Mammary epithelial cell (primary cell): Measurements from ENCODE around the gene TTC38.

Experiments
- EZH2 ChIP-seq: IDR thresholded peaks from 2 replicates; pipeline ENCODE4 v1.6.1; 2012; ENCODE audit warnings: low read length, inconsistent platforms, borderline replicate concordance
- TF ChIP-seq, protein P1 (sequence below), 2 donors: IDR thresholded peaks in 1 of 2; conservative IDR thresholded peaks in 1 of 2; 2 replicates each; pipeline ENCODE4 v1.5.1; 2011 to 2012; ENCODE audit warnings: inconsistent platforms in 2 of 2, low read length in 2 of 2, mild to moderate bottlenecking in 2 of 2, control low read depth in 1 of 2, low read depth in 1 of 2; ENCODE audit not compliant: insufficient read depth in 1 of 2; ENCODE audit errors: extremely low read depth in 1 of 2

DNA sequence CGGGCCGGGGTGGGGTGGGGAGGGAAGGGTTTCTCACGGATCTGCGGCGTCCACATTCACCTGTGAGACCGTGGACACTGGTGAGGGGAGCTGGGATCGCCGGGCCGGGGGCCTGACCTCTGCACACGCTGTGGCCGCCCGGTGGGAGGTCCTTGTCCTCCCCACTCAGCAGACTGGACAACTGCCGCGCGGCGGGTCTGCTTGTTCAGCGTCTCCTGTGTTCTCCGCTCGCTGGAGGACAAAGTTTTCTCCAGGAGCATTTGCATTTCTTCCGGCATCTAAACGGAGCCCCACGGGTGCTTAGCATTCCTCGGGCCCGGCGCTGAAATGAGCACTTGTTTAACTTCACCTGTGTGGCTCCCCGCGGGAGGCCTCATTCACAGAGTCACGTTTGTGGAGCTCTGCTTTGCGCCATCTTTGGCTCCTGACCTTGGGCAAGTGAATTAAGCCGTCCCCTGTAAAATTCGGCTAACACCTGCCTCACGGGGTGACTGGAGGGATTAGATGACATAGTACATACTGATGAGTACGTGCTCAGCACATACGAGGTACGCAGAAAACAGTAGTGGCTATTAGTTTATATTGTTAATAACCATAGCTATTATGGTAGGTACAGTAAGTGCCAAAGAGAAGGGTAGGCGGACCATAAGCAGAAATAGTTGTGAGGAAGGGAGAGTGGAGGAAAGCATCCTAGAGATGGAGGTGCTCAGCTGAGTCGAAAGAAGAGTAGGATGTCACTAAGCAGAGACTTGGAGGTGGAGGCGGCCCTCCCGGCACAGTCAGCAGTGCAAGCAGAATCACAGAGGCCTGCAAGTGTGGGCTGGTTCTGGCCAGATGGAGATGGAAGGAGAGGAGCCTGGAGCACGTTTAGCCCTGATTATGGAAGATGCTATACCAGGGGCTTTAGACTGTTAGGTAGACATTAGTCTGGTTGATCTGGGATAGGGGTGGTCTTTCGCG is 68.6 kb downstream of the TTC38 start:
- TF ChIP-seq EZH2 = no peak
- TF ChIP-seq, protein P1, sequence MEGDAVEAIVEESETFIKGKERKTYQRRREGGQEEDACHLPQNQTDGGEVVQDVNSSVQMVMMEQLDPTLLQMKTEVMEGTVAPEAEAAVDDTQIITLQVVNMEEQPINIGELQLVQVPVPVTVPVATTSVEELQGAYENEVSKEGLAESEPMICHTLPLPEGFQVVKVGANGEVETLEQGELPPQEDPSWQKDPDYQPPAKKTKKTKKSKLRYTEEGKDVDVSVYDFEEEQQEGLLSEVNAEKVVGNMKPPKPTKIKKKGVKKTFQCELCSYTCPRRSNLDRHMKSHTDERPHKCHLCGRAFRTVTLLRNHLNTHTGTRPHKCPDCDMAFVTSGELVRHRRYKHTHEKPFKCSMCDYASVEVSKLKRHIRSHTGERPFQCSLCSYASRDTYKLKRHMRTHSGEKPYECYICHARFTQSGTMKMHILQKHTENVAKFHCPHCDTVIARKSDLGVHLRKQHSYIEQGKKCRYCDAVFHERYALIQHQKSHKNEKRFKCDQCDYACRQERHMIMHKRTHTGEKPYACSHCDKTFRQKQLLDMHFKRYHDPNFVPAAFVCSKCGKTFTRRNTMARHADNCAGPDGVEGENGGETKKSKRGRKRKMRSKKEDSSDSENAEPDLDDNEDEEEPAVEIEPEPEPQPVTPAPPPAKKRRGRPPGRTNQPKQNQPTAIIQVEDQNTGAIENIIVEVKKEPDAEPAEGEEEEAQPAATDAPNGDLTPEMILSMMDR (conservative IDR thresholded peaks at IDR 0.05 in 1 of 2, IDR thresholded peaks at IDR 0.05 in 1 of 2; ENCODE audit: extremely low read depth in 1 of 2, insufficient read depth in 1 of 2, low read depth in 1 of 2, low read length in 2 of 2) = no peak
